Endothelial cell of hepatic sinusoid (primary cell): ENCODE results near the gene DENND2A.
"Not testable (repeated sequence)": the region's sequence is repeated elsewhere in the genome, so short reads cannot be mapped to it uniquely, and the experiment has no call there.

Experiments used
- in situ Hi-C: cut with HindIII; loops from 2 replicates; pipeline ENCODE4 v1.10.0; 2017; ENCODE audit warnings: low sequenced_read_pairs

Gene DENND2A

DNA sequence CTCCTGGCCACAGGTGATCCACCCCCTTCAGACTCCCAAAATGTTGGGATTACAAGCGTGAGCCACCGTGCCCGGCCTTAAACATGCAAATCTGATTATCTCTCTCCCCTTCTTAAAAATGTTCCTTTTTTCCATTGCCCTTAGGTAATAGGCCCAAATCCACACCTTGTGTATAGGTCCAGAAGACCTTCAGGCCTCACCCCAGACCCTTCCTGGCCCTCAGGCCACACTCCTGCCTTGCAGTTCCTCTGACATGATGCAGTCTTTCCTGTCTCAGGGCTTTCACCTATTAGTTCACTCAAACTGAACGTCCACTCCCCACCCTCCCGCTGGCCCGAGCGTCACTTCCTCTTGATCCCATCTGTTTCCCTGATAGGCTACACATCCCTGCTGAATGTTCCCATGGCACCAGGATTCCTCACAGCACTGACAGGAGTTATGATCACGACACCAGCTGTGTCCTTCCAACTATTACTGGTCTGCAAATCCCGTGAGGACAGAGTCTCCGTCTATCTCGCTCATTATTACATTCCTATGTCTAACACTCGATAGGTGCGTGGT lies 46.4 kb downstream of the DENND2A start:
- in situ Hi-C loops = no loop called here

DNA sequence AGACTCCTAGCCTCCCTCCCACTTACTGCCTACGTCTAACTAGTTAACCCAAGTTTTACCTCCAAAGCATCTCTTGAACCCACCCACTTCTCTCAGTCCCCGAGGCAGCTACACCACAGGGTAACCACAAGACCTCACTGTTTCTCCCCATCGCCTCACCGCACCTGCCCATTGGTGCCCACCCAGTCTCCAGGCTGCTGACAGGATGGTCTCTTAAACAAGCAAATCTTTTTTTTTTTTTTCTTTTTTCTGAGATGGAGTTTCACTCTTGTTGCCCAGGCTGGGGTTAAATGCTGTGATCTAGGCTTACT lies 47.0 kb downstream of the DENND2A start:
- in situ Hi-C loops = no loop called here

DNA sequence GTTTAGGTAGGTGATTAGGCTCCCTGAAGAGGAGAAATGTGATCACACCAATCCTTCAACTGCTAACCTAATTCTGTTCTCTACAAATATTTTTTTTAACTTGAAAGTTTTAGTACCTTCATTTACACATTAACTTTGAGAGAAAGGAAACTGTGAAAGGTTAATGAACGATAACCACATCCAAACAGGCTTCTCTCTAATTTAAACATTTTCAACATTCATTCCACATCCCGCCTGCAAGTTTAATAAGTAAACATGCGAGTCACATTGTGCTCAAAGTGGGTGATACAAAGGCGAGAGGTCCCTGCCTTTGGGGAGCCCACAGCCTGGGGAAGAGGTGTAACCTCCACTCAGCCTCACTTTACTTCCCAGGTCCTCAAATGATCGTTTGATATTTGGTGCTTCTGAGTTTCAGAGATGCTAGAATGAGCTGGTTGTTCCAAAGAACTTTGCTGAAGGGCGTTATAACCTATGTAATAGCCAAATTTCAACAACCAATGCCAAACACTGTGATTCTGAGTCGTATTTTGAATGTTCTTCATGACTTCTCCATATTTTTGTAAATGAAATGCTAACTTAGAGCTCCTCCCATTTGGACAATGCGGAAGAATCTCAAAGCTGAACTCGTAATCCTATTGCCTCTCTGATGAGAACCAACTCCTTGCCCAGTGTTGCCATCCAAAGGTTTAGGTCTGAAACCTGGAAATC lies 47.5 kb downstream of the DENND2A start:
- in situ Hi-C loops = no loop called here

DNA sequence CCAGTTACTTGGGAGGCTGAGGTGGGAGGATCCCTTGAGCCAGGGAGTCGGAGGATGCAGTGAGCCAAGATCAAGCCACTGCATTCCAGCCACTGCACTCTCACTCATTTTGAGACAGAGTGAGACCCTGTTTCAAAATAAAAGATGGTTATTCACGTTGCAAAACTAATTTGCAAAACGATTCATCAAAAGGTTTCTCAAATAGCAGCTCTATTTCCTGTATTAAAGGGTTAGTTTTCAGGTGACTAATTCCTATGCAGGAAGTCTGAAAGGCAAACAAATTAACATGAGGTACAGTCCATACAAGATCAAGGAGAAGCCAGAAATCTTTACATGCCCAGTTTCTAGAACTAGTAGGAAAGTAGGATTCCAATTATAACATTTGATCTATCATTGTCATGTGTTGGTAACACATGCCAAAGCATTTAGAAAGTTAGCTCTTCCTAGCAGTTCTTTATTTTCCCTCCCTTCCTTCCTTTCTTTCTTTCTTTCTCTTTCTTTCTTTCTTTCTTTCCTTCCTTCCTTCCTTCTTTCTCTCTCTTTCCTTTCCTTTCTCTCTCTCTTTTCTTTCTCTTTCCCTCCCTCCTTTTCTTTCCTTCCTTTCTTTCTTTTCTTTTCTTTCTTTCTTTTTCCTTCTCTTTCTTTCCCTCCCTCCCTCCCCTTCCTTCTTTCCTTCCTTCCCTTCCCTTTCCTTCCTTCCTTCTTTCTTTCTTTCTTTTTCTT lies 49.3 kb downstream of the DENND2A start:
- in situ Hi-C loops = no loop called here

DNA sequence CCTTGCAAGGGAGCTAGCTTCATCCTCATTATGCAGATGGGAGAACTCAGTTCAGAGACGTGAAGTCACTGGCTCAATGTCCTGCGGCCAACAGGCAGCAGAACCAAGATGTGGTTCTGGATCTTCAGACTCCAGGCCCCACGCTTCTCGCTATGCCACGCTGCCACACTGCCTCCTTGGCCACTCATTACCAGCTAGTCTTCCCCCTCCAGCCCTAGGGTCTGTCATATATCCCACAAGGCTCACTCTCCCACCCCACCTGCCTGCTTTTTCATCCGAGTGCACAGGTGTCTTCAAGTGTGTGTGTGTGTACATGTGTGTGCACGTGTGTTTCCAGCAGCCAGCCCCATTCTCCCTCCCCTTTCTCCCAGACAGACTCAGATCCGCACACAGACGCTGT lies 53.4 kb downstream of the DENND2A start:
- in situ Hi-C loops = no loop called here

DNA sequence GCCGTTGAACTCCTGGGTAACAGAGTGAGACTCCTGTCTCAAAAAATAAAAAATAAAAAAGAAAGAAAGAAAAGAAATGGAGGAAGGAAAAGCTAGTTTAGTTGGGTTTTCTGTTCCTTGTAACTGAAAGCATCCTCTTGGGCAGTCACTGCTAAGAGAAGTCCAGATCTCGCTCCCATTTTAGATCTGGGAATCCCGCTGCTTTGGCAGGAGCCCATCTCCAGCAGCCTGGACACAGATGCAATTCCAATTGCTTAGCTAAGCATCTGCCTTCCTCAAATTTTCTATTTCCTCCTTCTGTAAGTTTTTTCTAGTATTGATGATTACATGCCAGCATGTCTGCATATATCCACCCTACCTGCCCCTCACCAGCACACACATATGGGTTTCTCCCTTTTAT lies 54.1 kb downstream of the DENND2A start:
- in situ Hi-C loops = no loop called here

DNA sequence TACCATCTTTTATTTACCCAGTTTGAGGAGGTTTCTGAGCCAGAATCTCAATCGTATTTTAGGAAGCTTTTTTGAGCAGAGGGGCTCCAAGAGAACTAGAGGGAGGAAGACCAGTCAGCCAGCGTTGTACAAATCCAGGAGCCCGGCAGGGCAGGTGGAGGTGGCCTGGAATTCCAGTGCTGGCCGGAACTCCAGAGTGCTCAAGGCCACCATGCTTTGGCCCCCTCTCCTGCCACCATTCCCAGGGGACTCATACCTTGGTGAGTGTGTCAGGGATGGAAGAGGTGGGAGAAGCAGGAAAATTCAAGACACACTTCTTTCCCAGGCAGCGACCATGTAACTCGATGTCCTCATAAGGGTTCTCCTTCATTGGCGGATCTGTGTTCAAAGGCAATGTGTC lies 55.3 kb downstream of the DENND2A start:
- in situ Hi-C loops = no loop called here

DNA sequence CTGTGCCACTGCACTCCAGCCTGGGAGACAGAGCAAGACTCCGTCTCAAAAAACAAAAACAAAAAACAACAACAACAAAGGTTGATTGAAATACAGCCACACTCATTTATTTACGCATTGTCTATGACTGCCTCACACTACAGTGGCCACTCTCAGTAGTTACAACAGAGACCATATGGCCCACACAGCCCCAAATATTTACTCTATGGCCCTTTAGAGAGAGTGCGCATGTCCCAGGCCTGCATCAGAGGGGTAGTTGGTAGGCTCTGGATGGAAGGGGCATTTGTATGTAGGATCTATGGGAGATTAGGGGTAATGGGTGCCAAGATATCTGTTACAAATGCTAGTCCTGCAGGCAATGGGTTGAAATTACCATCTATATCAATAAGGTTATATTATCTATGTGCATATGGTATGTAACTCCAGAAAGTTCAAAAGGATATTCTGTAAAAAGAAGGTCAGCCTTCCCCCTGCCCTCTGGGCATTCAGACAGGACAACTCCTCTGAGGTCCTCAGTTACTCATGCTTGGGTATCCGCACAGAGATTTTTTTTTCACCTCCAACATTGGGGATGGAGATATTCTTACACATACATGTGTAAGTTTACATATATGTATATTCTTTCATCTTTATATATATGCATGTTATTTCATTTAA lies 56.3 kb downstream of the DENND2A start:
- in situ Hi-C loops = no loop called here

DNA sequence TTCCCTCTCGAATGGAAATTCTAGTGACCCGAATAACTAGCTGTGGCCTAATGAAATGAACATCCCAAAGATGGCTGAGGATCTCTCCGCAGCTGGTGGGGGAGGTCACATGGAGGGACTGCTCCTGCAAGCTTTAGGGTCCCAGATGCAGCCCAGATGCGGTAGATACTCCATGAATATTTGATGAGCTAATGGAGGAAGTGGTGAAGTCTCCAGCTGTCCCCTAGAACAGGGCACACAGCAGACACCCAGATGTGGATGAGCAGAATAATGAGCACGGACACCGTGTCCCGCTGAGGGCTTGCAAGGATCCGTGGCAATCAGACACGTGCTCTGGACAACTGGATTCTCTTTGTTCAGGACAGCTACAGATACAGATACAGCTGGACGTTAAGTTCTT lies 59.2 kb downstream of the DENND2A start:
- in situ Hi-C loops = no loop called here

DNA sequence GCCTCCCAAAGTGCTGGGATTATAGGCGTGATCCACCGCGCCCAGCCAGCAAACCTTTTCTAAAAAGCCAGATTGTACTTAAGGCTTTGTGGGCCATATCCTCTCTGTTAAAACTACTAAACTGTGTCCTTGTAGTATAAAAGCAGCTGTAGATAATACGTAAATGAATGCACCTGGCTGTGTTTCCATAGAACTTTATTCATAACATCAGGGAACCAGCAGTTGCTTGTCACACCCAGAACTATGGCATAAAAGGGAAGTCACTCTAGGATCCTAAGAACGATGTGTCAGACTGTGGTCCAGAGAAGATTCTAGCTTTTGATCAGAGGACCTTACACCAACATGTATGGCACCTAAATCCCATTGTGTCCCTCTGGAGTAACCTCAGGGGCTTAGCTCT lies 63.0 kb downstream of the DENND2A start:
- in situ Hi-C loops = no loop called here

DNA sequence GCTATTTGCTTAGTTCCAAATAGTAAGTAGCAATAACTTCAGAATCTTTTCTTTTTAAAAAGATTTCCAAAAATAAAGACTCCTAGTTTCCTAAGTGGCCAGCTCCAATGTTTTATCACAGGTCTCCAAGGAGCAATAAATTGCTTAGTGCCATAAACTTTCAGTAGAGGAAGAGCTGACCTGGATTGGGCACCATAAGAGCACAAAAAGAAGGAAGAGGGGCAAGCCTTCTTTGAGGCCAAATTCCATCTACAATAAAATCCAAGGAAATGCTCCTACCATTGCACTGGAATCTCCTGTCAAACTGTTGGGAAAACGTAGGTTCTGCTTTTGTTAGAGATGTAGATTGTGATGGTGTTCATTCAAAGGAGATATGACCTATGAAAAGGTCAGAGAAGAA lies 64.0 kb downstream of the DENND2A start:
- in situ Hi-C loops = no loop called here

DNA sequence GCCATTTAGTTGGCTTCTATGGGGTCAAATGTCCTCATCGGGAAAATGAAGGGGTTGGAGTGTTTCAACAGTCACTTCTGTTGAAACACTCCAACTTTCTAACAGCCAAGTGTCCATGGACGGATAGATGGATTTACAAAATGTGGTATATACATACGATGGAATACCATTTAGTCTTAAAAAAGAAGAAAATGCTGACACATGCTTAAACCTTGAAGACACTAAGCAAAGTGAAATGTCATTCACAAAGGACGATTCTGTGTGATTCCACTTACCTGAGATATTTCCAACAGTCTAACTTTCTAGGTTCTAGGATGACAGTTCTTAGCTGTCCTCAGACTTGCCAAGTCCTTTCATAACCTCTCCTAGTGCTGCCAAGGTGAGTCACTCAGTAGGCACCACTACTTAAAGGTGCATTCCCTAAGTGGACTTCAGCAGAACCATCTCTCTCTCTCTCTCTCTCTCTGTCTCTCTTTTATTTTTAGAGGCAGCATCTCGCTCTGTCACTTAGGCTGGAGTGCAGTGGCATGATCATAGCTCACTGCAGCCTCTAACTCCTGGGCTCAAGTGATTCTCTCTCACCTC lies 69.0 kb downstream of the DENND2A start:
- in situ Hi-C loops = no loop called here

DNA sequence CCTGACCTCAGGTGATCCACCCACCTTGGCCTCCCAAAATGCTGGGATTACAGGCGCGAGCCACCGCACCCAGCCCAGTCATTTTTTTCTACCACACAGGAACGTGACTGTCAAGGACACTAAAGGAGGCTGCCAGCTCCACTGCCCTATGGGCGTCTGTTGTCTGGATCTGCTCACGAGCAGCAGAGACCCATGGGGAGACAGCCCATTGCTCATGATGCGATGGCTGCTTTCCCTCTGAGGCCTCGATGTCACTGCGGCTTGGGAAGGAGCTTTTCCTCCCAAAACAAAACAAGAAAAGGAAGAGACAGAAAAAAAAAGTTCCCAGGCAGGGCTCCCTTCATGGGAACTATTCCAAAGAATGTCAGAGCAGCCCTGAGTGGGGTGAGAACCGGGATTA lies 70.5 kb downstream of the DENND2A start:
- in situ Hi-C loops = no loop called here

DNA sequence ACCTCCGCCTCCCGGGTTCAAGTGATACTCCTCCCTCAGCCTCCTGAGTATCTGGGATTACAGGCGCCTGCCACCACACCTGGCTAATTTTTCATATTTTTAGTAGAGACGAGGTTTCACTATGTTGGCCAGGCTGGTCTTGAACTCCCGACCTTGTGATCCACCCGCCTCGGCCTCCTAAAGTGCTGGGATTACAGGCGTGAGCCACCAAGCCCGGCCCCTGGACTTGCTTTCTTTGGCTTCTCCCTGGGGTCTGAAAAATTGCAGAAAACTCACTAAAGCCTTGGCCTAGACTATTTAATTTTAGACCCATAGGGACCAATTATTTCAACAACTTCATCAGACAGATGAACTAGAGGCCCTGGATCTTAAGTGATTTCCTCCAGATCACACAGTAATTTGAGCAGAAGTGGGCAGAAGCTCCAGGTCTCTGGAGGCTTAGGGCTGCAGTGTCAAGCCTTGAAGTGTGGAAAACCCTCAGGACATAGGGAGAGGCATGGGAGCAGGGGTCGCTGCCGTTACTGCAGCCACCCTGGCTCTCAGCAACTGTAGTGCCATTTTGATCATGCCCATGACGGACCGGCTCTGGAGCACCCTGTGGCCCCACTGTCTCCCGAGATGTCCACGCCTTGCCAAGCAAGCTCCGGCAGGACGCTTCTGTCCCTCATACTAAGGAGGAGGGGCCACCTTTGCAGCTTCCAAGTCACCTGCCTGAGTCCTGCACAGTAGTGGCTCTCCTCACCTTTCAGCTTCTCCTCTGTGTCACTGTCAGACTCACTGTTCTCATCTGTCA lies 72.4 kb downstream of the DENND2A start:
- in situ Hi-C loops = no loop called here

DNA sequence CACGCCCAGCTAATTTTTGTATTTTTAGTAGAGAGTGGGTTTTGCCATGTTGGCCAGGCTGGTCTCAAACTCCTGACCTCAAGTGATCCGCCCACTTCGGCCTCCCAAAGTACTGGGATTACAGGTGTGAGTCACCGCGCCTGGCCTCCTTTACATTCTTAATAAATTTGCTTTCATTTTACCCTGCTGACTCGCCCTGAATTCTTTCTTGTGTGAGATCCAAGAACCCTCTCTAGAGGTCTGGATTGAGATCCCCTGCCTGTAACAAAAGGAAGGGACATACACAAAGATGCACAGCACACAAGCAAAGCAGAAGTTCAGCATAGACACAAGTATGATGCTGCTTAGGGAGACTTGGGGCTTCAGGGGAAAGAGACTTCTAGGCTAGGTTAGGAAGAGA lies 74.4 kb downstream of the DENND2A start:
- in situ Hi-C loops = not testable (repeated sequence)

DNA sequence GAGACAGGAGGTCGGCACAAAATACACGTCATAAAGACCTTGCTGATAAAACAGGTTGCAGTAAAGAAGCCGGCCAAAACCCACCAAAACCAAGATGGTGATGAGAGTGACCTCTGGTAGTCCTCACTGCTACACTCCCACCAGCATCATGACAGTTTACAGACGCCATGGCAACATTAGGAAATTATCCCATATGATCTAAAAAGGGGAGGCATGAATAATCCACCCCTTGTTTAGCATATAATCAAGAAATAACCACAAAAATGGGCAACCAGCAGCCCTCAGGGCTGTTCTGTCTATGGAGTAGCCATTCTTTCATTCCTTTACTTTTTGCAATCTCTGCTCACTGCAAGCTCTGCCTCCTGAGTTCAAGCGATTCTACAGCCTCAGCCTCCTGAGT lies 74.9 kb downstream of the DENND2A start:
- in situ Hi-C loops = not testable (repeated sequence)

DNA sequence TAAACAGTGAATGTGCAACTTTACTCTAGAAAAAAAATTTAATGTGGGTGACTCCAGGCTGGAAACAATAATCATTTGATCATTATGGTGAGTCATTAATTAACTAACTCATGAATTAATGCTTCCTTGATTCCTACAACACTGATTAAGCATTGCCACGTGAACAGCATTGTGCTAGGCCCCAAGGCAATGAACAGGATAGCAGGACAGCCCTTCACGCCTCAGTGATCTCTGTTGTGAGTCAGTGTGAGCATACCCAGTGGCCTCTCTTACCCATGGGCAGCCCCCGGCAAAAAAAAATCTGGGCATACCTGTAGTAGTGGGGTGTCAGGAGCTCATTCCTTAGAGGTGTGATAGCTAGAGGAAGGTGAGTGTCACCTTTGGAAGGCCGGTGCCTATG lies 76.0 kb downstream of the DENND2A start:
- in situ Hi-C loops = no loop called here

DNA sequence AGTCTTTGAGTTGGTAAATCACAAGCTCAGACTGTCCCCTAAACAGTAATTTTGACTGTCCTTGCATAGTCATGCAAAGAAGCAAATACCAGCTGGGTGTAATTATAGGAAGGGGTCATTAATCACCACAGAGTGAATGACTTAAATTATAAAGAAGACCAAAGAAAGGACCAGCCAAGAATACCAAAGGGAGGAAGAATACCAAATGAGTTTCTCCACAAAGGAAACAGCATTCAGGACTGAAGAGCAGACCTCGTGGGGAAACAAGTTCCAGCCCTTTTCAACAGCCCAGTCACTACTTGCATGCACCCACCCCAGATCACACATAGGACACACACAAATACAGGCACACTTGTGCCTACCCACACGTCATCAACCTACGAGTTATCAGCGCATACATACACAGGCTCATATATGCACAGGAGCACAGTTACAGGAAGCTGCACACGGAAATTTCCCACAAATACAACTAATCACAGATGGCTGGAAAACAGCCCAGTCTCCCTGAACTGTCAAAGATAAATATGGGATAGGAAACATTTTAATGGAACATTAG lies 77.6 kb downstream of the DENND2A start:
- in situ Hi-C loops = no loop called here

DNA sequence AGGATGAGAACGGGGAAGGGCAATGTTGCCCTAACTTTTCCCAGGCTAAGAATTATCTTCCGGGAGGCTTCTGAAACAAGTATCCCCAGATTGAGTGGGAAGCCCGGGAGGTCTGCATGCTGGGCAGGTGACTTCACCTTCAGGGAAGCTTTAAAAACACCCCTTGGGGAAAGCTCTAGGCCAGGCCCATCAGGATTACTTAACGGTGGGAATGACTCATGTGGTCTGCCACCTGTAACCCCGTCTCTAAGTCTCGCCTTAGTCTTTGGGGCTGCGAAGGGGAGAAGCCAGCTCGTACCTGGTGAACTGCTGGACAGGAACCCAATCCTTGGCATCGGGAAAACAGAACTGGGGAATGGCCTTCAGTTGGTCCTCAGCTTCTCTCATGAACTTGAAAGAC lies 81.2 kb downstream of the DENND2A start:
- in situ Hi-C loops = no loop called here

DNA sequence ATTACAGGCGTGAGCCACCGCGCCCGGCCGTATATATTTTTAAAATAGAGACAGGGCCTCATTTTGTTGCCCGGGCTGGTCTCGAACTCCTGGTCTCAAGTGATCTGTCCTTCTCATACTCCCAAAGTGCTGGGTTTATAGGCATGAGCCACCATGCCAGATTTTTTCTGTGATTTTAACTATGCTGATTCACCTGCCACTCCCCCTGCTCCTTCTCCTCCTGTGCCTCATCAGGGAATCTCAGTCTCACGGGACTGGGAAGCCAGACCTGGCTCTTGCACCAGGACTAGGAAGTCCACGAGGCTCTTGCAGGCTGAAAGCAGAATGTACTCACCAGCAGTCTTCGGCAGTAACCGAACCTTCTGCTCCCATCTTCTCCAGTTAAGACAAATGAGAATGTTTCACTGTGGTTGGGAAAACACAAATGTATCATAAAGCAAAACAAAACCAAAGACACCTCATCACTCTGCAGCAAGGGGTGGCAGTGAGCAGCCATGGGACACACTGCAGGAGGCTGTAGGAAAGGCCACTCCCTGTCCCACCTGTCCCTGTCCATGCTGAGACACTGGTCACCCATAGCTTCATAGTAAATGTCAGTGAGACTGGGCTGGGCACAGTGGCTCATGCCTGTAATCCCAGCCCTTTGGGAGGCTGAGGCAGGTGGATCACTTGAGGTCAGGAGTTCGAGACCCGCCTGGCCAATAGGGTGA lies 82.6 kb downstream of the DENND2A start:
- in situ Hi-C loops = no loop called here
